ENCODE data around the gene GALNT17.
"Not testable (repeated sequence)": the region's sequence is repeated elsewhere in the genome, so short reads cannot be mapped to it uniquely, and the experiment has no call there.

GALNT17 gene

GRCh38 chr7:71633551-71634008 is 501.6 kb downstream of the GALNT17 start:
- DNase-seq (ENCODE audit: low read depth), result peak; percentile 92

GRCh38 chr7:71635849-71636248 is 503.9 kb downstream of the GALNT17 start:
- not testable (repeated sequence) for DNase-seq (ENCODE audit: low read depth)

- no peak for DNase-seq (ENCODE audit: low read depth)
These were observed 504.4 kb downstream of the GALNT17 start for GRCh38 chr7:71636329-71636728.

GRCh38 chr7:71637578-71637977 is 505.6 kb downstream of the GALNT17 start:
- no peak for DNase-seq (ENCODE audit: low read depth)

- DNase-seq (ENCODE audit: low read depth), result no peak
These were observed 506.2 kb downstream of the GALNT17 start for GRCh38 chr7:71638108-71638507.

GRCh38 chr7:71639382-71640085 is 507.6 kb downstream of the GALNT17 start:
- no peak for DNase-seq (ENCODE audit: low read depth)

GRCh38 chr7:71643031-71643430 is 511.1 kb downstream of the GALNT17 start:
- DNase-seq (ENCODE audit: low read depth), result not testable (repeated sequence)

GRCh38 chr7:71645836-71646235 is 513.9 kb downstream of the GALNT17 start:
- no peak for DNase-seq (ENCODE audit: low read depth)

GRCh38 chr7:71649812-71650211 is 517.9 kb downstream of the GALNT17 start:
- DNase-seq (ENCODE audit: low read depth), result no peak

GRCh38 chr7:71650653-71651337 is 518.9 kb downstream of the GALNT17 start:
- DNase-seq (ENCODE audit: low read depth), result no peak

GRCh38 chr7:71652510-71652909 is 520.6 kb downstream of the GALNT17 start:
- no peak for DNase-seq (ENCODE audit: low read depth)

GRCh38 chr7:71657386-71657785 is 525.4 kb downstream of the GALNT17 start:
- DNase-seq (ENCODE audit: low read depth), result no peak

- no peak for DNase-seq (ENCODE audit: low read depth)
These were observed 527.7 kb downstream of the GALNT17 start for GRCh38 chr7:71659622-71660021.

- no peak for DNase-seq (ENCODE audit: low read depth)
These were observed 529.8 kb downstream of the GALNT17 start for GRCh38 chr7:71661671-71662224.

- no peak for DNase-seq (ENCODE audit: low read depth)
These were observed 533.8 kb downstream of the GALNT17 start for GRCh38 chr7:71665716-71666115.

GRCh38 chr7:71668572-71668971 is 536.6 kb downstream of the GALNT17 start:
- no peak for DNase-seq (ENCODE audit: low read depth)

GRCh38 chr7:71679480-71679879 is 547.5 kb downstream of the GALNT17 start:
- no peak for DNase-seq (ENCODE audit: low read depth)

GRCh38 chr7:71682181-71682580 is 550.2 kb downstream of the GALNT17 start:
- no peak for DNase-seq (ENCODE audit: low read depth)

- no peak for DNase-seq (ENCODE audit: low read depth)
These were observed 551.2 kb downstream of the GALNT17 start for GRCh38 chr7:71682841-71683781.

- no peak for DNase-seq (ENCODE audit: low read depth)
These were observed 555.3 kb downstream of the GALNT17 start for GRCh38 chr7:71687286-71687685.

GRCh38 chr7:71687831-71688599 is 556.1 kb downstream of the GALNT17 start:
- DNase-seq (ENCODE audit: low read depth), result no peak

Data from fibroblast of the conjunctiva (primary cell).